NB4 (cell line): ENCODE measurements around the gene GAS2L3.
A peak's percentile ranks its signal among the peaks of the same experiment; 100 is the strongest.
"Not testable (repeated sequence)": the region's sequence is repeated elsewhere in the genome, so short reads cannot be mapped to it uniquely, and the experiment has no call there.

Experiments used
- DNase-seq: peaks from one replicate; pipeline ENCODE4 v3.0.0; 2010; ENCODE audit warnings: low read depth
- H3K4me3 ChIP-seq: one replicate; pipeline ENCODE4 v1.5.1; 2011; ENCODE audit warnings: mild to moderate bottlenecking, low read depth, low read length, moderate library complexity
- MAX ChIP-seq: IDR thresholded peaks from 2 replicates; pipeline ENCODE4 v1.6.1; 2011; ENCODE audit warnings: low read depth, low read length
- MYC ChIP-seq: IDR thresholded peaks from 2 replicates; pipeline ENCODE4 v1.6.1; 2011; ENCODE audit warnings: low read depth, low read length
- POLR2A ChIP-seq: IDR thresholded peaks from 2 replicates; pipeline ENCODE4 v1.6.1; 2011; ENCODE audit warnings: mild to moderate bottlenecking; ENCODE audit not compliant: insufficient read length; ENCODE audit errors: extremely low read depth
- TF ChIP-seq, protein P1 (sequence below): IDR thresholded peaks from one replicate; pipeline ENCODE4 v1.5.1; 2012; ENCODE audit warnings: low read depth, low read length

The GAS2L3 gene

GRCh38 chr12:100610666-100611430, 37.4 kb downstream of the GAS2L3 start:
- DNase-seq = no peak

DNA sequence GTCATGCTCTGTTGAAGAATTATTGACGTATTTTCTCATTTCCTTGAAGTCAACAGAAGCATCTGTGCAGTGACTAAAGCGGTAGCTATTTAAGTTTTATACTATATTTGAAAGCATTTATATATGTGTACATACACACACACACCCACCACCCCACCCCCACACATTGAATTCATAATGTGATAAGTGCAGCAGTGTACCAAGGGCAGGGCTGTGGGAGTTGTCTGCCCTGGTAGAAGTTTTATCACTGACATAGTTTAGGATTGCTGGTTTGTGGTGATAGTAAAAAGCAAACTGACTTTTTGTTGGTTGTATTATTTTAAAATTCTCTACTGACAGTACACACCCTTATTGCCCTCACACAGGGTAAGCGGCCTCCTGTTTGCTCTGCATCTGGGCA, 39.1 kb downstream of the GAS2L3 start:
- no peak for DNase-seq
- H3K4me3 ChIP-seq = no peak overlapping the region
- TF ChIP-seq POLR2A = no peak
- no peak for TF ChIP-seq MYC
- TF ChIP-seq MAX = no peak
- TF ChIP-seq, protein P1, sequence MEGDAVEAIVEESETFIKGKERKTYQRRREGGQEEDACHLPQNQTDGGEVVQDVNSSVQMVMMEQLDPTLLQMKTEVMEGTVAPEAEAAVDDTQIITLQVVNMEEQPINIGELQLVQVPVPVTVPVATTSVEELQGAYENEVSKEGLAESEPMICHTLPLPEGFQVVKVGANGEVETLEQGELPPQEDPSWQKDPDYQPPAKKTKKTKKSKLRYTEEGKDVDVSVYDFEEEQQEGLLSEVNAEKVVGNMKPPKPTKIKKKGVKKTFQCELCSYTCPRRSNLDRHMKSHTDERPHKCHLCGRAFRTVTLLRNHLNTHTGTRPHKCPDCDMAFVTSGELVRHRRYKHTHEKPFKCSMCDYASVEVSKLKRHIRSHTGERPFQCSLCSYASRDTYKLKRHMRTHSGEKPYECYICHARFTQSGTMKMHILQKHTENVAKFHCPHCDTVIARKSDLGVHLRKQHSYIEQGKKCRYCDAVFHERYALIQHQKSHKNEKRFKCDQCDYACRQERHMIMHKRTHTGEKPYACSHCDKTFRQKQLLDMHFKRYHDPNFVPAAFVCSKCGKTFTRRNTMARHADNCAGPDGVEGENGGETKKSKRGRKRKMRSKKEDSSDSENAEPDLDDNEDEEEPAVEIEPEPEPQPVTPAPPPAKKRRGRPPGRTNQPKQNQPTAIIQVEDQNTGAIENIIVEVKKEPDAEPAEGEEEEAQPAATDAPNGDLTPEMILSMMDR = no peak

More at GRCh38 chr12:100610666-100611430, 37.4 kb downstream of the GAS2L3 start:
- TF ChIP-seq POLR2A = no peak
- TF ChIP-seq MYC = no peak
- H3K4me3 ChIP-seq = no peak overlapping the region

- TF ChIP-seq, protein P1 = no peak
- TF ChIP-seq POLR2A (no peak), MYC (no peak), MAX (no peak)
- H3K4me3 ChIP-seq = no peak overlapping the region
- no peak for DNase-seq
These were observed 51.1 kb downstream of the GAS2L3 start for GRCh38 chr12:100624571-100624970.

DNA sequence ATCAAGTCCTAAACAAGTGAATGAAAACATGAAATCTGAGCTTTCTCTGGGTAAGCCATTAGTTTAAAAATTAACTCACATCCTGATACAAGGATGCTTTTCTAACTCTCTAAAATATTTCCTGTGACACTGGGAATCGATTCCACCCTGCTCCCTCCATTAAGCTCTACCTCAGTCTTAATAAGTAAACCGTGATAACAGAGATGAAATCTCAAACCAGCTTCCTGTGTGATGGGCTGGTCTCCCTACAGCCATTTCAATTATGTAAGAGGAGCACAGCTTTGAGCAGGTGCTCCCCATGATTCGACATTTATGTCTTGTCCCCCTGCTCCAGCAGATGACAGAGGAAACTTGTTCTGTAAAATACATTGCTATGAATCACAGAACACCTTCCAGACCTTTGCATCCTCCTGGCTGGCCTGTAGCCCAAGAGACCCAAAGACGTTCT, 59.0 kb downstream of the GAS2L3 start:
- no peak for DNase-seq
- no peak overlapping the region for H3K4me3 ChIP-seq
- TF ChIP-seq, protein P1 = no peak
- TF ChIP-seq MAX (no peak), POLR2A (no peak), MYC (no peak)

DNA sequence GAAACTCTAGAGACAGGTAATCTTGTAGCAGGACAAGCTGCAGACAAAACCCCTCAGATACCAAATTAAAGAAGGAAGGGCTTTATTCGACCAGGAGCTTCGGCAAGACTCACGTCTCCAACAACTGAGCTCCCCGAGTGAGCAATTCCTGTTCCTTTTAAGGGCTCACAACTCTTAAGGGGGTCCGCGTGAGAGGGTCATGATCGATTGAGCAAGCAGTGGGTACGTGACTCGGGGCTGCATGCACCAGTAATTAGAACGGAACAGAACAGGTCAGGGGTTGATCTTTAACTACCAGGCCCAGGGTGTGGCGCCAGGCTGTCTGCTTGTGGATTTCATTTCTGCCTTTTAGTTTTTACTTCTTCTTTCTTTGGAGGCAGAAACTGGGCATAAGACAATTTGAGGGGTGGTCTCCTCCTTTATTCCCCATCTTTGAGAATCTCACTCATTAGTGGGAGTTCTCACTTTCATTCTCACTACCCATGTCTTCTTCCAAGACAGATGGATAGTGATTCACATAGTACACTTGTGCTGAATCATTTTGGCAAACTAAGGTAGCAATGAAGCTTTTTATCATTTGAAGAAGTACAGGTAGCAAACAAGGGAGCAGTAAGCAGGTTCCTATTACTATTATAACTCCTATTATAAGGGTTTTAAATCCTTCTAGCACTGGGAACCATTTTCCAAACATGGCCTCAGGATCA, 59.8 kb downstream of the GAS2L3 start:
- H3K4me3 ChIP-seq, DNase-seq: not testable (repeated sequence)

- TF ChIP-seq MAX (no peak), POLR2A (no peak), MYC (no peak)
- TF ChIP-seq, protein P1 = no peak
- DNase-seq = no peak
These were observed 69.8 kb downstream of the GAS2L3 start for GRCh38 chr12:100643246-100643645.

DNA sequence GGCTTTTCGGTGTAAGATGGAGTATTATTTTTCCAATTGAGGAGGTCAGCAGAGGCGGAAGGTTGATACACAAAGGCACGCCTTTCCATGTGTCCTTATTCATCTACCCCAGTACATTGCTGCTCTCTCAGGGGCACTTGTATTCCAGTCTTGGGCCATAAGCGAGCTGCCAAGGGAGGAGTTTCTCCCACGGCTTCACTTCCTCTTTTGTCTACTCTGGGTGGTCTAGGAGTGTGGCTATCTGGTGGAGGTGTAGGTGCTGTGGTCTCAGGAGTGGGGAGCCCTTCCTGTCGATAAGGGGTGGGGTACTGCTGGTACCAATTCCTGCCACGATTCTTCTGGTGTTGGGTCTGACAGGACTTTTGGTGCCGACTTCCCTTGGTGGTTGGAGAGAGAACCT, 73.4 kb downstream of the GAS2L3 start:
- no peak overlapping the region for H3K4me3 ChIP-seq
- DNase-seq = peak; percentile 18
- TF ChIP-seq POLR2A (no peak), MYC (no peak), MAX (no peak)
- TF ChIP-seq, protein P1 = no peak

More at GRCh38 chr12:100643246-100643645, 69.8 kb downstream of the GAS2L3 start:
- no peak overlapping the region for H3K4me3 ChIP-seq
